ENCODE measurements around the gene MIEN1. TPM values are rescaled to one million over a fixed set of nuclear protein-coding genes. Genes with fewer than 3 reads are reported as not detected.
A peak's percentile ranks its signal among the peaks of the same experiment; 100 is the strongest.

MIEN1 gene
- polyA plus RNA-seq, 1 experiment, result 78.9 TPM

DNA sequence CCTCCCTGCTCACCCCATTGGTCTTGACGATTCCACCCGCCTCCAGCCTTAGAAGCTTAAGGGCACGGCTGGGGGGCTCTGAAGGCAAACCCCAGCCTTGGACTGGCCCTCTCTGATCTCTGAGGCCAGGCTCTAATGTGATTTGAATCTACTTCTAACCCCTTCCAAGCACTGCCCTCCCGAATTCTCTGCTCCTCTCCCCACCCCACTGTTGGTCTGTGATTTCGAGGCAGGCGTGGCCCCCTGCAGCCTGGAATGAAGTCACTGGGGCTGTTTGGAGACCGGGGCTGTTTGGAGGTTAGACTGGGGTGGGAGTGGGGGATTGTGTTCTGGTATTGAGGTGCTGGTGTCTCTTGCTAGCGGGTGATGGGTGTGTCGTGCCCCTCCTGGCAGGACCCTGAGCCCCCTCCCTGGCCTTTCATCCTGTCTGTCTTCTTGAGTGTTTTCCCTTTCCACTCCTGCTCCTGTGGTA, 9.6 kb upstream of the MIEN1 start:
- H3K4me3 ChIP-seq (ENCODE audit: low read depth, low read length), result no peak overlapping the region
- no peaks in the 10 kb centered on the region; the same call in 1 of the 2 replicates for H3K27me3 ChIP-seq (ENCODE audit: control insufficient read depth, insufficient read depth, low read length)
- DNase-seq (ENCODE audit: low read depth), result no peak
- CTCF ChIA-PET, result interaction anchor here (1.0 to 1.2 kb wide), 3 partner anchors 9 to 118 kb away, joined by 3 to 5 read pairs (median 4); partner anchors contain the start of gene MIEN1
- TF ChIP-seq, protein P1, sequence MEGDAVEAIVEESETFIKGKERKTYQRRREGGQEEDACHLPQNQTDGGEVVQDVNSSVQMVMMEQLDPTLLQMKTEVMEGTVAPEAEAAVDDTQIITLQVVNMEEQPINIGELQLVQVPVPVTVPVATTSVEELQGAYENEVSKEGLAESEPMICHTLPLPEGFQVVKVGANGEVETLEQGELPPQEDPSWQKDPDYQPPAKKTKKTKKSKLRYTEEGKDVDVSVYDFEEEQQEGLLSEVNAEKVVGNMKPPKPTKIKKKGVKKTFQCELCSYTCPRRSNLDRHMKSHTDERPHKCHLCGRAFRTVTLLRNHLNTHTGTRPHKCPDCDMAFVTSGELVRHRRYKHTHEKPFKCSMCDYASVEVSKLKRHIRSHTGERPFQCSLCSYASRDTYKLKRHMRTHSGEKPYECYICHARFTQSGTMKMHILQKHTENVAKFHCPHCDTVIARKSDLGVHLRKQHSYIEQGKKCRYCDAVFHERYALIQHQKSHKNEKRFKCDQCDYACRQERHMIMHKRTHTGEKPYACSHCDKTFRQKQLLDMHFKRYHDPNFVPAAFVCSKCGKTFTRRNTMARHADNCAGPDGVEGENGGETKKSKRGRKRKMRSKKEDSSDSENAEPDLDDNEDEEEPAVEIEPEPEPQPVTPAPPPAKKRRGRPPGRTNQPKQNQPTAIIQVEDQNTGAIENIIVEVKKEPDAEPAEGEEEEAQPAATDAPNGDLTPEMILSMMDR (IDR thresholded peaks at IDR 0.05; ENCODE audit: insufficient read depth, low read depth, low read length), result 0 out of 2 replicates have a peak, but pooled peaks have one; percentile 9
- H3K36me3 ChIP-seq (ENCODE audit: control insufficient read depth, insufficient read depth, low read length), result no peaks in the 10 kb centered on the region; the same call in 1 of the 2 replicates
- POLR2A ChIA-PET, result no interaction called here

- no peaks in the 10 kb centered on the region; the same call in 1 of the 2 replicates for H3K27me3 ChIP-seq (ENCODE audit: control insufficient read depth, insufficient read depth, low read length)
- DNase-seq (ENCODE audit: low read depth), result no peak
- POLR2A ChIA-PET, result no interaction called here
- CTCF ChIA-PET, result interaction anchor here (0.6 to 1.2 kb wide), 4 partner anchors 9 to 117 kb away, joined by 3 to 5 read pairs (median 4); partner anchors contain the start of gene MIEN1
- peak overlapping the region; percentile 19 for H3K4me3 ChIP-seq (ENCODE audit: low read depth, low read length)
- no peaks in the 10 kb centered on the region; the same call in 1 of the 2 replicates for H3K36me3 ChIP-seq (ENCODE audit: control insufficient read depth, insufficient read depth, low read length)
- TF ChIP-seq, protein P1 (IDR thresholded peaks at IDR 0.05; ENCODE audit: insufficient read depth, low read depth, low read length), result no peak
Measured at GRCh38 chr17:39738983-39739884, 8.9 kb upstream of the MIEN1 start.

DNA sequence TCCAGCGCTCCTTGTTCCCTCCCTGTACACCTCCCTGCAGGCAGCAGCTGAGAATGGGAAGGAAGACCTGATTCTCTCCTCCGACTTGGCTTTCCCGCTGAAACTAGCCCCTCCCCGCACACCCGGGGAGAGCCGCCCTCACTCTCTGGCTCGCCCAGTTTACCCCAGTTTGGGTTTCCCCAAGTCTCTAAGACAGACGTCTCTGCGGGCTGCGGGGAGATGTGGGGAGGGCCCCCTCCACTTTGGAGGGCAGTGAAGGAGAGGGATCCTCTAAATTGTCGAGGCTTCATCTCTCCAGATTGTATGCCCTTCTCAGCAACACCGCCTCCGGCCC, 8.2 kb upstream of the MIEN1 start:
- ChIA-PET POLR2A (no interaction called here), CTCF (interaction anchor here (1.2 kb wide), 1 partner anchor 8 kb away, joined by 5 read pairs; the partner anchor contains the start of gene MIEN1)
- H3K36me3 ChIP-seq (ENCODE audit: control insufficient read depth, insufficient read depth, low read length), result no peaks in the 10 kb centered on the region; the same call in 1 of the 2 replicates
- H3K4me3 ChIP-seq (ENCODE audit: low read depth, low read length), result no peak overlapping the region; the same call in 1 of the 2 replicates
- no peak for DNase-seq (ENCODE audit: low read depth)
- H3K27me3 ChIP-seq (ENCODE audit: control insufficient read depth, insufficient read depth, low read length), result no peaks in the 10 kb centered on the region; the same call in 1 of the 2 replicates
- TF ChIP-seq, protein P1 (IDR thresholded peaks at IDR 0.05; ENCODE audit: insufficient read depth, low read depth, low read length), result no peak

DNA sequence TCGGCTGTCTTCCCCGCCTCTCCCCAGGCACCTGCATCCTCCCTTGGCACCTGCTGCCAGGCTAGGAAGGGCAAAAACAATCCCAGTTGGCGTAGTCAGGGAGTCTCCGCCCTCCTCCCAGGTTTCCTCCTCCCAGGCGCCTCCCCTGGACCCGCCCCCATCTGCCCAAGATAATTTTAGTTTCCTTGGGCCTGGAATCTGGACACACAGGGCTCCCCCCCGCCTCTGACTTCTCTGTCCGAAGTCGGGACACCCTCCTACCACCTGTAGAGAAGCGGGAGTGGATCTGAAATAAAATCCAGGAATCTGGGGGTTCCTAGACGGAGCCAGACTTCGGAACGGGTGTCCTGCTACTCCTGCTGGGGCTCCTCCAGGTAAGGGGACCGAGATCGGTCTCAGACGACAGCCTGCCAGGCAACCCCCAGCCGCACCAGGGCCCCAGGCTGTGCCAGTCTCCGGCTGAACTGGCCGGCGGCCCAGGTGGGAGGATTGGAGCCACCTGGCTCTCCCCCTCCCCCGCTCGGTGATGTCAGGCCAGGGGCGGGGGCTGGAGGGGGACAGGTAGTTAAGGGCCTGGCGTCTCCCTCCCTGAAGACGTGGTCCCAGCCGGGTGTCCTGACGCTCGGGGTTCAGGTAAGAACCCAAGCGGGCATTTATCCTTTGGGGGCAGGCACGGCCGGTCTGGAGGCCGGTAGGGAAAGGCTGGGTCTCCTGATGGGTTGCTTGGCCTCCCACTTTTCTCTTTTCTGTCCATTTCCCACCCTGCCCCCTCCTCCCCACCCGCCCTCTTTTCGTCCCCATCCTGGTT, 7.6 kb upstream of the MIEN1 start, which contains the start of gene GRB7:
GRB7 (plus strand) TSS at position 179 of the 808 bp plus-strand sequence. CDS start 4,364 bp downstream, outside the sequence.
- Histone ChIP-seq H3K36me3 (ENCODE audit: control insufficient read depth, insufficient read depth, low read length) (no peaks in the 10 kb centered on the region; the same call in 1 of the 2 replicates), H3K27me3 (ENCODE audit: control insufficient read depth, insufficient read depth, low read length) (no peaks in the 10 kb centered on the region; the same call in 1 of the 2 replicates), H3K4me3 (ENCODE audit: low read depth, low read length) (no peak within 1 kb of the TSS; the same call in 1 of the 2 replicates)
- TF ChIP-seq, protein P1 (IDR thresholded peaks at IDR 0.05; ENCODE audit: insufficient read depth, low read depth, low read length), result no peak
- no peak for DNase-seq (ENCODE audit: low read depth)
- ChIA-PET POLR2A (no interaction called here), CTCF (interaction anchor here (1.1 kb wide), 1 partner anchor 12 kb away, joined by 3 read pairs; no protein-coding TSS in a partner anchor)
